HepG2 (cell line): ENCODE results near the gene OBSL1. TPM values are rescaled to one million over a fixed set of nuclear protein-coding genes. Genes with fewer than 3 reads are reported as not detected.

Experiments used
- CREM ChIP-seq, 2 experiments: sonication (generic) in 1 of 2; formaldehyde crosslinking in 1 of 2; IDR thresholded peaks; 2 replicates each; pipeline versions ENCODE4 v1.4.0 to v1.6.1; 2016 to 2020; ENCODE audit warnings: antibody characterized with exemption in 1 of 2, mild to moderate bottlenecking in 1 of 2, missing genetic modification reagents in 1 of 2
- E2F2 ChIP-seq: sonication (generic); formaldehyde crosslinking; IDR thresholded peaks from 2 replicates; pipeline ENCODE4 v1.4.0; 2020; ENCODE audit warnings: missing genetic modification reagents, borderline replicate concordance
- HHEX ChIP-seq: IDR thresholded peaks from 2 replicates; pipeline ENCODE4 v1.6.1; 2016; ENCODE audit warnings: control low read depth
- ISX ChIP-seq: sonication (generic); formaldehyde crosslinking; conservative IDR thresholded peaks from 2 replicates; pipeline ENCODE4 v1.5.0; 2020; ENCODE audit warnings: missing genetic modification reagents
- KMT2B ChIP-seq: IDR thresholded peaks from 2 replicates; pipeline ENCODE4 v1.6.1; 2016; ENCODE audit warnings: missing genetic modification reagents, missing compliant biosample characterization
- MAF1 ChIP-seq: sonication (generic); formaldehyde crosslinking; IDR thresholded peaks from 2 replicates; pipeline ENCODE4 v1.5.0; 2020; ENCODE audit warnings: missing genetic modification reagents, borderline replicate concordance
- NFKB2 ChIP-seq: sonication (generic); formaldehyde crosslinking; IDR thresholded peaks from 2 replicates; pipeline ENCODE4 v1.4.0; 2020; ENCODE audit warnings: missing genetic modification reagents, borderline replicate concordance
- SMARCC2 ChIP-seq: fragments of 450-650 bp; IDR thresholded peaks from 2 replicates; pipeline ENCODE4 v1.6.1; 2017; ENCODE audit warnings: antibody characterized with exemption, mild to moderate bottlenecking
- SNAI1 ChIP-seq: sonication (generic); formaldehyde crosslinking; IDR thresholded peaks from 2 replicates; pipeline ENCODE4 v1.5.0; 2020; ENCODE audit warnings: mild to moderate bottlenecking, missing genetic modification reagents, borderline replicate concordance
- THAP7 ChIP-seq: sonication (generic); formaldehyde crosslinking; IDR thresholded peaks from 2 replicates; pipeline ENCODE4 v1.8.1; 2023; ENCODE audit warnings: mild to moderate bottlenecking, missing genetic modification reagents
- U2AF1 ChIP-seq: fragments of 200-400 bp; formaldehyde crosslinking; optimal IDR thresholded peaks from 2 replicates; pipeline ENCODE3; 2017; ENCODE audit warnings: mild to moderate bottlenecking, low read depth, low read length
- ZBTB7B ChIP-seq: sonication (generic); formaldehyde crosslinking; IDR thresholded peaks from 2 replicates; pipeline ENCODE4 v1.4.0; 2020; ENCODE audit warnings: missing genetic modification reagents
- ZKSCAN1 ChIP-seq: fragments of 150-350 bp; IDR thresholded peaks from 2 replicates; pipeline ENCODE4 v1.6.1; 2014; ENCODE audit warnings: low read length
- ZNF274 ChIP-seq: sonication (generic); formaldehyde crosslinking; IDR thresholded peaks from 2 replicates; pipeline ENCODE4 v1.5.1; 2020; ENCODE audit warnings: mild to moderate bottlenecking, missing genetic modification reagents
- ZNF362 ChIP-seq: sonication (generic); formaldehyde crosslinking; IDR thresholded peaks from 2 replicates; pipeline ENCODE4 v1.4.0; 2020; ENCODE audit warnings: missing genetic modification reagents, mild to moderate bottlenecking, borderline replicate concordance
- ZNF367 ChIP-seq: sonication (generic); formaldehyde crosslinking; IDR thresholded peaks from 2 replicates; pipeline ENCODE4 v1.4.0; 2020; ENCODE audit warnings: missing genetic modification reagents, borderline replicate concordance
- ZNF407 ChIP-seq: sonication (generic); formaldehyde crosslinking; IDR thresholded peaks from one replicate; pipeline ENCODE4 v1.5.1; 2020; ENCODE audit warnings: mild to moderate bottlenecking, missing genetic modification reagents; ENCODE audit errors: not compliant biosample characterization
- polyA plus RNA-seq, 8 experiments: library from polyadenylated mRNA; depleted of rRNA in 3 of 8; stranded (reverse) in 7 of 8; unstranded in 1 of 8; fragments of >200 nt; fragmentation: Illumina TruSeq in 4 of 8; extraction: Trizol in 4 of 8; gene quantifications; 2 replicates each; pipeline versions ENCODE4 v1.2.1 to v1.2.3, GENCODE V29; 2011 to 2016; ENCODE audit warnings: low read depth in 4 of 8, missing spikeins in 1 of 8, mixed read lengths in 1 of 8; ENCODE audit not compliant: insufficient read depth in 1 of 8
- total RNA-seq, 5 experiments: library from RNA; depleted of rRNA; stranded (reverse); fragments of >200 nt; fragmentation: Illumina TruSeq; extraction: Trizol; gene quantifications; 2 replicates each; pipeline ENCODE4 v1.2.3, GENCODE V29; 2016; ENCODE audit warnings: low read depth in 1 of 5
- TF ChIP-seq, protein P1 (sequence below): sonication (generic); formaldehyde crosslinking; IDR thresholded peaks from 2 replicates; pipeline ENCODE4 v1.4.0; 2020; ENCODE audit warnings: mild to moderate bottlenecking, missing genetic modification reagents
- TF ChIP-seq, protein P2 (sequence below): sonication (generic); formaldehyde crosslinking; IDR thresholded peaks from 2 replicates; pipeline ENCODE4 v1.4.0; 2020; ENCODE audit warnings: missing genetic modification reagents

Gene OBSL1
- total and polyA plus RNA-seq, 2 of the 13 experiments (the other 11 are each of a cell fraction or from before 2014, with no cell fraction given), result 86.7 to 218 TPM

- no peak for TF ChIP-seq ZNF362
- TF ChIP-seq HHEX (CRISPR knock-in tag), result no peak
- TF ChIP-seq ZNF407 (CRISPR knock-in tag), result no peak
- TF ChIP-seq SNAI1 (CRISPR knock-in tag), result no peak
- no peak for TF ChIP-seq ZNF367 (CRISPR knock-in tag)
- no peak for TF ChIP-seq MAF1 (CRISPR knock-in tag)
- no peak for TF ChIP-seq E2F2 (CRISPR knock-in tag)
- TF ChIP-seq ZBTB7B, result no peak; the same call in 1 of the 2 replicates
- TF ChIP-seq ZNF274 (CRISPR knock-in tag), result no peak; the same call in 1 of the 2 replicates
- no peak for TF ChIP-seq ZKSCAN1
- TF ChIP-seq, protein P1, sequence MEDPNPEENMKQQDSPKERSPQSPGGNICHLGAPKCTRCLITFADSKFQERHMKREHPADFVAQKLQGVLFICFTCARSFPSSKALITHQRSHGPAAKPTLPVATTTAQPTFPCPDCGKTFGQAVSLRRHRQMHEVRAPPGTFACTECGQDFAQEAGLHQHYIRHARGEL (CRISPR knock-in tag), result no peak
- no peak for TF ChIP-seq SMARCC2
- no peak for TF ChIP-seq CREM (IDR thresholded peaks at IDR 0.05)
- TF ChIP-seq CREM (CRISPR knock-in tag; IDR thresholded peaks at IDR 0.05), result no peak
- TF ChIP-seq THAP7, result no peak
- TF ChIP-seq, protein P2, sequence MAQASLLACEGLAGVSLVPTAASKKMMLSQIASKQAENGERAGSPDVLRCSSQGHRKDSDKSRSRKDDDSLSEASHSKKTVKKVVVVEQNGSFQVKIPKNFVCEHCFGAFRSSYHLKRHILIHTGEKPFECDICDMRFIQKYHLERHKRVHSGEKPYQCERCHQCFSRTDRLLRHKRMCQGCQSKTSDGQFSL (CRISPR knock-in tag), result peak; percentile 92; the same call in 1 of the 2 replicates
- TF ChIP-seq ISX, result 0 out of 2 replicates have a peak, but pooled peaks have one; percentile 55
- peak; percentile 42; the same call in 1 of the 2 replicates for TF ChIP-seq NFKB2 (CRISPR knock-in tag)
- no peak for TF ChIP-seq KMT2B
- TF ChIP-seq U2AF1, result no peak
Observed at GRCh38 chr2:219570924-219571310, 422 bp downstream of the OBSL1 start (continued).
